ENCODE data around the gene INPP5D.

DNA sequence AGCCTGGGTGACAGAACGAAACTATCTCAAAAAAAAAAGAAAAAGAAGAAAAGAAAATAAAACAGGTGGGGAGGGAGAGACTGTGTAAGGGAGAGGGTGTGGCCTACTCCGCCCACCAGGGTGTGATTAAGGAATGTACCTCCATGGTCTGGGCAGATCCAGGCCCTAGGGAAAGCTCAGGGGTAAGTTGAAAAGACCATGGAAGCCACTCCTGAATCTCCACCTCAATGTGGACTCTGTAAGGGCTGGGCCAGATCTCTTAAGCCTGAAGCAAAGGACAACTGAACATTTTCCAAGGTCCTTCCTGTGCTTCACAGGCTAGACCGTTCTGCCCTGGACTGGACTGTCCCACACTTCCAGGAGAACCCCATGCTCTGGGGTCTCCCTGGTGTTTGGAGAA lies 181.7 kb downstream of the INPP5D start:
- TF ChIP-seq CTCF (IDR thresholded peaks at IDR 0.05) (no peak), EP300 (IDR thresholded peaks at IDR 0.05) (no peak), POLR2A (IDR thresholded peaks at IDR 0.05) (no peak)
